ENCODE measurements around the gene LRRC32. TPM values are rescaled to one million over a fixed set of nuclear protein-coding genes. Genes with fewer than 3 reads are reported as not detected.

LRRC32 gene
- total and polyA plus RNA-seq, 2 experiments from 2014 or later = 0.42 to 0.58 TPM

DNA sequence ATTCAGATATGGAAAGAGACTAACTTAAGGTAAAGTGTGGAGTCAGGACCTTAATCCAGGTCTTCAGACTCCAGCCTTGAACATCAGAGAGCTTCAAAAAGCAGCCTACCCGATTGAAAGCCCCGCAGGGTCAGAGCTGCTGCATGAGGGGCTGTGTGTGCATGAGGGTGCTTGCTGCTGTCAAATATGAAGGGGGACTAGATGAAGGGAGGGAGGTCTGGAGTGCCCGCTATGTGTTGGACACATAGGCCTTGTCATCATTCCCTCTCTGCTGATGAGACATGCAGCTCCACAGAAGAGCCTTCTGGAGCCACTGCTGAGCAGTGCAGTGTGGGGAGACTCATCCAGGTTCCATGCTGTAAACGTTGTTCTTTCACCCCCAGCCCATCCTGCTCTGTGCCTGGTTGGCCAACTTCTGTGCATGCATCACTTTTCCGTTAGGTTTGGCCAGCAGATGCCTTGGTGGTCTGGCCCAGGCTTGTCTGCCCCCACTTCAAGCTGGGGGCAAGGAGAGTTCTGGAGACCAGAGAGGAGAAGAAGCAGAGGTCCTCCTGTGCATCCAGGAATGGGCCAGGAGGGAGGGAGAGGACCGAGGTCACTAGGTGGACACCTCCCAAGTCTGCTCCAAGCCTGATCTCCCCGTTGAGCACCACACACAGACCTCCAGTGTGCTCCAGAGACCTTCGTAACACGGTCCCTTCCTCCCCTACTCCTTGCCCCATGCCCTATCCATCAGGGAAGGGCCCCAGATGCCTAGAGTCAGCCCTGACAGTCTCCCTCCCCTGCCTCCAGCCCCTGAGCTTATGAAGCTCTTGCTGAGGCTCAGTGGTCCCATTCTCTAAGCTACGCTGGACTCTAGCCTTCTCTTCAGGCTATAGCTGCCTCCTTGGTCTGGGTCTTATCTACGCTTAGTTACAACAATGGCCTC is 32.0 kb downstream of the LRRC32 start:
- no peaks in the 10 kb centered on the region for H4K20me1 ChIP-seq (replicated peaks; ENCODE audit: insufficient read depth)
- Mint-ChIP-seq H3K27ac (no peak overlapping the region), H3K4me1 (peaks cover 12% of the 10 kb centered on the region), H3K4me3 (no peak overlapping the region), H3K36me3 (ENCODE audit: low read depth) (no peaks in the 10 kb centered on the region; the same call in 2 of the 3 replicates), H3K9me3 (no peaks in the 10 kb centered on the region), H3K27me3 (ENCODE audit: insufficient read depth, low read depth, poor library complexity) (peaks cover 7% of the 10 kb centered on the region)
- peaks cover 6% of the 10 kb centered on the region; the same call in 1 of the 2 replicates for H3K9me2 ChIP-seq (ENCODE audit: insufficient read depth)
- TF ChIP-seq, protein P1, sequence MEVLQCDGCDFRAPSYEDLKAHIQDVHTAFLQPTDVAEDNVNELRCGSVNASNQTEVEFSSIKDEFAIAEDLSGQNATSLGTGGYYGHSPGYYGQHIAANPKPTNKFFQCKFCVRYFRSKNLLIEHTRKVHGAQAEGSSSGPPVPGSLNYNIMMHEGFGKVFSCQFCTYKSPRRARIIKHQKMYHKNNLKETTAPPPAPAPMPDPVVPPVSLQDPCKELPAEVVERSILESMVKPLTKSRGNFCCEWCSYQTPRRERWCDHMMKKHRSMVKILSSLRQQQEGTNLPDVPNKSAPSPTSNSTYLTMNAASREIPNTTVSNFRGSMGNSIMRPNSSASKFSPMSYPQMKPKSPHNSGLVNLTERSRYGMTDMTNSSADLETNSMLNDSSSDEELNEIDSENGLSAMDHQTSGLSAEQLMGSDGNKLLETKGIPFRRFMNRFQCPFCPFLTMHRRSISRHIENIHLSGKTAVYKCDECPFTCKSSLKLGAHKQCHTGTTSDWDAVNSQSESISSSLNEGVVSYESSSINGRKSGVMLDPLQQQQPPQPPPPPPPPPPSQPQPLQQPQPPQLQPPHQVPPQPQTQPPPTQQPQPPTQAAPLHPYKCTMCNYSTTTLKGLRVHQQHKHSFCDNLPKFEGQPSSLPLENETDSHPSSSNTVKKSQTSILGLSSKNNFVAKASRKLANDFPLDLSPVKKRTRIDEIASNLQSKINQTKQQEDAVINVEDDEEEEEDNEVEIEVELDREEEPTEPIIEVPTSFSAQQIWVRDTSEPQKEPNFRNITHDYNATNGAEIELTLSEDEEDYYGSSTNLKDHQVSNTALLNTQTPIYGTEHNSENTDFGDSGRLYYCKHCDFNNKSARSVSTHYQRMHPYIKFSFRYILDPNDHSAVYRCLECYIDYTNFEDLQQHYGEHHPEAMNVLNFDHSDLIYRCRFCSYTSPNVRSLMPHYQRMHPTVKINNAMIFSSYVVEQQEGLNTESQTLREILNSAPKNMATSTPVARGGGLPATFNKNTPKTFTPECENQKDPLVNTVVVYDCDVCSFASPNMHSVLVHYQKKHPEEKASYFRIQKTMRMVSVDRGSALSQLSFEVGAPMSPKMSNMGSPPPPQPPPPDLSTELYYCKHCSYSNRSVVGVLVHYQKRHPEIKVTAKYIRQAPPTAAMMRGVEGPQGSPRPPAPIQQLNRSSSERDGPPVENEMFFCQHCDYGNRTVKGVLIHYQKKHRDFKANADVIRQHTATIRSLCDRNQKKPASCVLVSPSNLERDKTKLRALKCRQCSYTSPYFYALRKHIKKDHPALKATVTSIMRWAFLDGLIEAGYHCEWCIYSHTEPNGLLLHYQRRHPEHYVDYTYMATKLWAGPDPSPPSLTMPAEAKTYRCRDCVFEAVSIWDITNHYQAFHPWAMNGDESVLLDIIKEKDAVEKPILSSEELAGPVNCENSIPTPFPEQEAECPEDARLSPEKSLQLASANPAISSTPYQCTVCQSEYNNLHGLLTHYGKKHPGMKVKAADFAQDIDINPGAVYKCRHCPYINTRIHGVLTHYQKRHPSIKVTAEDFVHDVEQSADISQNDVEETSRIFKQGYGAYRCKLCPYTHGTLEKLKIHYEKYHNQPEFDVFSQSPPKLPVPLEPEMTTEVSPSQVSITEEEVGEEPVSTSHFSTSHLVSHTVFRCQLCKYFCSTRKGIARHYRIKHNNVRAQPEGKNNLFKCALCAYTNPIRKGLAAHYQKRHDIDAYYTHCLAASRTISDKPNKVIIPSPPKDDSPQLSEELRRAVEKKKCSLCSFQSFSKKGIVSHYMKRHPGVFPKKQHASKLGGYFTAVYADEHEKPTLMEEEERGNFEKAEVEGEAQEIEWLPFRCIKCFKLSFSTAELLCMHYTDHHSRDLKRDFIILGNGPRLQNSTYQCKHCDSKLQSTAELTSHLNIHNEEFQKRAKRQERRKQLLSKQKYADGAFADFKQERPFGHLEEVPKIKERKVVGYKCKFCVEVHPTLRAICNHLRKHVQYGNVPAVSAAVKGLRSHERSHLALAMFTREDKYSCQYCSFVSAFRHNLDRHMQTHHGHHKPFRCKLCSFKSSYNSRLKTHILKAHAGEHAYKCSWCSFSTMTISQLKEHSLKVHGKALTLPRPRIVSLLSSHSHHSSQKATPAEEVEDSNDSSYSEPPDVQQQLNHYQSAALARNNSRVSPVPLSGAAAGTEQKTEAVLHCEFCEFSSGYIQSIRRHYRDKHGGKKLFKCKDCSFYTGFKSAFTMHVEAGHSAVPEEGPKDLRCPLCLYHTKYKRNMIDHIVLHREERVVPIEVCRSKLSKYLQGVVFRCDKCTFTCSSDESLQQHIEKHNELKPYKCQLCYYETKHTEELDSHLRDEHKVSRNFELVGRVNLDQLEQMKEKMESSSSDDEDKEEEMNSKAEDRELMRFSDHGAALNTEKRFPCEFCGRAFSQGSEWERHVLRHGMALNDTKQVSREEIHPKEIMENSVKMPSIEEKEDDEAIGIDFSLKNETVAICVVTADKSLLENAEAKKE (CRISPR knock-in tag; IDR thresholded peaks at IDR 0.05) = no peak
- TF ChIP-seq ZNF114 (CRISPR knock-in tag; IDR thresholded peaks at IDR 0.05) = no peak
- TF ChIP-seq NANOG (IDR thresholded peaks at IDR 0.05; ENCODE audit: borderline replicate concordance) = no peak
- no peak for TF ChIP-seq CREB1 (CRISPR knock-in tag; IDR thresholded peaks at IDR 0.05; ENCODE audit: low read depth)
- TF ChIP-seq CTCF (conservative IDR thresholded peaks at IDR 0.05; ENCODE audit: low read depth in 2 of 2) = no peak
- TF ChIP-seq, protein P2, sequence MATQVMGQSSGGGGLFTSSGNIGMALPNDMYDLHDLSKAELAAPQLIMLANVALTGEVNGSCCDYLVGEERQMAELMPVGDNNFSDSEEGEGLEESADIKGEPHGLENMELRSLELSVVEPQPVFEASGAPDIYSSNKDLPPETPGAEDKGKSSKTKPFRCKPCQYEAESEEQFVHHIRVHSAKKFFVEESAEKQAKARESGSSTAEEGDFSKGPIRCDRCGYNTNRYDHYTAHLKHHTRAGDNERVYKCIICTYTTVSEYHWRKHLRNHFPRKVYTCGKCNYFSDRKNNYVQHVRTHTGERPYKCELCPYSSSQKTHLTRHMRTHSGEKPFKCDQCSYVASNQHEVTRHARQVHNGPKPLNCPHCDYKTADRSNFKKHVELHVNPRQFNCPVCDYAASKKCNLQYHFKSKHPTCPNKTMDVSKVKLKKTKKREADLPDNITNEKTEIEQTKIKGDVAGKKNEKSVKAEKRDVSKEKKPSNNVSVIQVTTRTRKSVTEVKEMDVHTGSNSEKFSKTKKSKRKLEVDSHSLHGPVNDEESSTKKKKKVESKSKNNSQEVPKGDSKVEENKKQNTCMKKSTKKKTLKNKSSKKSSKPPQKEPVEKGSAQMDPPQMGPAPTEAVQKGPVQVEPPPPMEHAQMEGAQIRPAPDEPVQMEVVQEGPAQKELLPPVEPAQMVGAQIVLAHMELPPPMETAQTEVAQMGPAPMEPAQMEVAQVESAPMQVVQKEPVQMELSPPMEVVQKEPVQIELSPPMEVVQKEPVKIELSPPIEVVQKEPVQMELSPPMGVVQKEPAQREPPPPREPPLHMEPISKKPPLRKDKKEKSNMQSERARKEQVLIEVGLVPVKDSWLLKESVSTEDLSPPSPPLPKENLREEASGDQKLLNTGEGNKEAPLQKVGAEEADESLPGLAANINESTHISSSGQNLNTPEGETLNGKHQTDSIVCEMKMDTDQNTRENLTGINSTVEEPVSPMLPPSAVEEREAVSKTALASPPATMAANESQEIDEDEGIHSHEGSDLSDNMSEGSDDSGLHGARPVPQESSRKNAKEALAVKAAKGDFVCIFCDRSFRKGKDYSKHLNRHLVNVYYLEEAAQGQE (IDR thresholded peaks at IDR 0.05; ENCODE audit: unreplicated experiment) = no peak
- TF ChIP-seq ETS1 (IDR thresholded peaks at IDR 0.05) = no peak
- no peak for ATAC-seq
- no peak overlapping the region for H3K4me2 ChIP-seq
- H3K36me3 ChIP-seq (ENCODE audit: insufficient read depth) = no peaks in the 10 kb centered on the region
- no peak overlapping the region for H2AFZ ChIP-seq
- no peak for DNase-seq (ENCODE audit: low spot score)
- no peak overlapping the region for H3K4me3 ChIP-seq
- no peaks in the 10 kb centered on the region for H3K27me3 ChIP-seq (ENCODE audit: insufficient read depth)
- no peaks in the 10 kb centered on the region for H3K79me2 ChIP-seq (replicated peaks; ENCODE audit: insufficient read depth)
- no peak overlapping the region for H3K27ac ChIP-seq (ENCODE audit: low read depth)
- no peaks in the 10 kb centered on the region for H3F3A ChIP-seq (replicated peaks; ENCODE audit: low read depth)
- no peaks in the 10 kb centered on the region for H3K4me1 ChIP-seq (ENCODE audit: insufficient read depth)
